SK-N-SH (cell line): Measurements from ENCODE around the gene FUT7. TPM values are rescaled to one million over a fixed set of nuclear protein-coding genes. Genes with fewer than 3 reads are reported as not detected.

Experiments used
- CTCF ChIA-PET: fragments of 300-600, 350-600 bp; formaldehyde crosslinking; extraction: SDS; loops from one replicate; lab custom pipeline; 2021; lab: Yijun Ruan, JAX
- POLR2A ChIA-PET: fragments of 350-600 bp; sonication (Branson Sonifier 250); formaldehyde crosslinking; extraction: SDS; loops from one replicate; lab custom pipeline; 2020; ENCODE audit warnings: antibody characterized with exemption, inconsistent platforms; lab: Yijun Ruan, JAX
- DNase-seq: peaks from one replicate; pipeline ENCODE4 v3.0.0; 2012
- H2AFZ ChIP-seq: fragments of 200-600 bp; sonication (generic); 2 replicates; pipeline ENCODE4 v1.8.1; 2016; ENCODE audit warnings: antibody characterized with exemption, mild to moderate bottlenecking, low read depth
- H3F3A ChIP-seq: fragments of 200-600 bp; sonication (generic); replicated peaks from 2 replicates; pipeline ENCODE3; 2016; ENCODE audit warnings: antibody characterized with exemption, mild to moderate bottlenecking; ENCODE audit not compliant: insufficient read depth
- H3K27ac ChIP-seq, 2 experiments: fragments of 200-500 bp in 1 of 2; fragments of 200-600 bp in 1 of 2; sonication (Bioruptor generic) in 1 of 2; sonication (generic), shearing (Covaris generic) in 1 of 2; 2 replicates each; pipeline versions ENCODE4 v1.5.1 to v1.6.1; 2014 to 2016; ENCODE audit warnings: low read depth in 2 of 2, inconsistent platforms in 1 of 2, low read length in 1 of 2, mild to moderate bottlenecking in 1 of 2, mixed read lengths in 1 of 2
- H3K27me3 ChIP-seq: fragments of 200-600 bp; sonication (generic), shearing (Covaris generic); 2 replicates; pipeline ENCODE4 v1.6.1; 2016; ENCODE audit warnings: mixed run types; ENCODE audit not compliant: insufficient read depth
- H3K36me3 ChIP-seq, 2 experiments: fragments of 200-500 bp in 1 of 2; fragments of 200-600 bp in 1 of 2; sonication (Bioruptor generic) in 1 of 2; sonication (generic) in 1 of 2; replicated peaks in 1 of 2; 2 replicates each; pipeline versions ENCODE3 to v1.5.1; 2014 to 2016; ENCODE audit warnings: low read length in 1 of 2, mild to moderate bottlenecking in 1 of 2; ENCODE audit not compliant: insufficient read depth in 2 of 2, control insufficient read depth in 1 of 2
- H3K4me1 ChIP-seq, 2 experiments: fragments of 200-500 bp in 1 of 2; fragments of 200-600 bp in 1 of 2; sonication (Bioruptor generic) in 1 of 2; sonication (generic), shearing (Covaris generic) in 1 of 2; 2 replicates each; pipeline versions ENCODE4 v1.5.1 to v1.6.1; 2014 to 2016; ENCODE audit warnings: low read depth in 1 of 2, low read length in 1 of 2, mixed run types in 1 of 2; ENCODE audit not compliant: insufficient read depth in 2 of 2, control insufficient read depth in 1 of 2
- H3K4me2 ChIP-seq: fragments of 200-600 bp; sonication (generic), shearing (Covaris generic); 2 replicates; pipeline ENCODE4 v1.6.1; 2017; ENCODE audit warnings: mixed run types
- H3K4me3 ChIP-seq, 2 experiments: fragments of 200-500 bp in 1 of 2; fragments of 200-600 bp in 1 of 2; sonication (Bioruptor generic) in 1 of 2; sonication (generic), shearing (Covaris generic) in 1 of 2; 2 replicates each; pipeline versions ENCODE4 v1.5.1 to v1.8.1; 2014 to 2016; ENCODE audit warnings: low read depth in 2 of 2, inconsistent platforms in 1 of 2, low read length in 1 of 2, mild to moderate bottlenecking in 1 of 2, mixed read lengths in 1 of 2, moderate library complexity in 1 of 2
- H3K79me2 ChIP-seq: fragments of 200-600 bp; sonication (generic); 2 replicates; pipeline ENCODE4 v1.8.1; 2017; ENCODE audit warnings: mild to moderate bottlenecking; ENCODE audit not compliant: insufficient read depth
- H3K9ac ChIP-seq: fragments of 200-600 bp; sonication (generic); 2 replicates; pipeline ENCODE4 v1.6.1; 2017; ENCODE audit warnings: mixed run types
- H3K9me2 ChIP-seq: fragments of 200-600 bp; sonication (generic); 2 replicates; pipeline ENCODE4 v1.6.1; 2017; ENCODE audit warnings: mixed run types
- H3K9me3 ChIP-seq: fragments of 200-600 bp; sonication (generic); 2 replicates; pipeline ENCODE4 v1.6.1; 2017; ENCODE audit warnings: mixed run types, mild to moderate bottlenecking, moderate library complexity
- H4K20me1 ChIP-seq: fragments of 200-600 bp; sonication (generic); 2 replicates; pipeline ENCODE4 v1.6.1; 2017; ENCODE audit warnings: mild to moderate bottlenecking, mixed run types; ENCODE audit not compliant: insufficient read depth
- ELF1 ChIP-seq: IDR thresholded peaks from 2 replicates; pipeline ENCODE4 v1.4.0; 2012
- EZH2phosphoT487 ChIP-seq: fragments of 200-600 bp; sonication (generic); IDR thresholded peaks from 2 replicates; pipeline ENCODE4 v1.6.1; 2017; ENCODE audit warnings: low read depth, mixed run types, mild to moderate bottlenecking, antibody characterized with exemption, moderate library complexity, borderline replicate concordance
- FOSL2 ChIP-seq: IDR thresholded peaks from 2 replicates; pipeline ENCODE4 v1.4.0; 2012; ENCODE audit warnings: low read depth, mild to moderate bottlenecking, moderate library complexity, borderline replicate concordance
- FOXJ3 ChIP-seq: sonication (generic); formaldehyde crosslinking; IDR thresholded peaks from 2 replicates; pipeline ENCODE4 v1.5.1; 2020; ENCODE audit warnings: mild to moderate bottlenecking, missing genetic modification reagents
- GABPA ChIP-seq: IDR thresholded peaks from 2 replicates; pipeline ENCODE4 v1.4.0; 2012; ENCODE audit warnings: low read depth, mild to moderate bottlenecking
- GATA2 ChIP-seq: sonication (generic); formaldehyde crosslinking; IDR thresholded peaks from 2 replicates; pipeline ENCODE4 v1.5.0; 2020; ENCODE audit warnings: mild to moderate bottlenecking, missing genetic modification reagents
- MXI1 ChIP-seq: IDR thresholded peaks from 2 replicates; pipeline ENCODE4 v1.6.1; 2012; ENCODE audit warnings: mild to moderate bottlenecking, low read depth, low read length, improper control_type of control experiment
- NFIC ChIP-seq: IDR thresholded peaks from 2 replicates; pipeline ENCODE4 v1.4.0; 2012; ENCODE audit warnings: borderline replicate concordance
- POLR2AphosphoS5 ChIP-seq: IDR thresholded peaks from 2 replicates; pipeline ENCODE4 v1.6.1; 2012; ENCODE audit warnings: low read depth, low read length
- RAD21 ChIP-seq: IDR thresholded peaks from 2 replicates; pipeline ENCODE4 v1.6.1; 2012; ENCODE audit warnings: mild to moderate bottlenecking, low read length
- RCOR1 ChIP-seq: fragments of 150-350 bp; IDR thresholded peaks from 2 replicates; pipeline ENCODE4 v1.6.1; 2017; ENCODE audit warnings: antibody characterized with exemption, low read length
- SIN3A ChIP-seq: IDR thresholded peaks from 2 replicates; pipeline ENCODE4 v1.6.1; 2012; ENCODE audit warnings: low read depth, mild to moderate bottlenecking, low read length, moderate library complexity, borderline replicate concordance
- SMC3 ChIP-seq: IDR thresholded peaks from 2 replicates; pipeline ENCODE4 v1.6.1; 2012; ENCODE audit warnings: low read depth, low read length, improper control_type of control experiment
- TAF1 ChIP-seq: IDR thresholded peaks from 2 replicates; pipeline ENCODE4 v1.6.1; 2012; ENCODE audit warnings: low read depth, mild to moderate bottlenecking, low read length, moderate library complexity, borderline replicate concordance
- TCF12 ChIP-seq: IDR thresholded peaks from 2 replicates; pipeline ENCODE4 v1.4.0; 2012
- USF2 ChIP-seq: fragments of 150-350 bp; IDR thresholded peaks from 2 replicates; pipeline ENCODE4 v1.6.1; 2017; ENCODE audit warnings: antibody characterized with exemption, low read length, low read depth, borderline replicate concordance
- YY1 ChIP-seq: IDR thresholded peaks from 2 replicates; pipeline ENCODE4 v1.4.0; 2012; ENCODE audit warnings: low read depth, mild to moderate bottlenecking
- ZBTB33 ChIP-seq: IDR thresholded peaks from 2 replicates; pipeline ENCODE4 v1.4.0; 2012; ENCODE audit warnings: low read depth, borderline replicate concordance
- WGBS: methylation state at CpG from one replicate; pipeline ENCODE4 v1.1.6; 2017; ENCODE audit warnings: low lambda C conversion rate; 5-methylcytosine and 5-hydroxymethylcytosine counted together
- polyA plus RNA-seq, 3 experiments: library from polyadenylated mRNA; depleted of rRNA; stranded (reverse); fragments of >200 nt; gene quantifications; 2 replicates each; pipeline ENCODE4 v1.2.3, GENCODE V29; 2012

Gene FUT7
- polyA plus RNA-seq, 1 of the 3 experiments (the other 2 are of a cell fraction): not detected

GRCh38 chr9:137011156-137011555, 20.7 kb downstream of the FUT7 start:
- ChIA-PET POLR2A (no interaction called here), CTCF (interaction anchor here (1.1 to 2.2 kb wide), 3 partner anchors 18 to 63 kb away, joined by 3 to 10 read pairs (median 3); no protein-coding TSS in a partner anchor)
- no peaks in the 10 kb centered on the region for H3K27me3 ChIP-seq
- WGBS: 97% methylated on average over 24 of the region's 24 CpGs
- no peaks in the 10 kb centered on the region for H3K79me2 ChIP-seq
- H3K4me3 ChIP-seq: no peak overlapping the region
- H3K4me1 ChIP-seq: no peaks in the 10 kb centered on the region
- H3K9me2 ChIP-seq: no peaks in the 10 kb centered on the region
- no peaks in the 10 kb centered on the region for H3K9me3 ChIP-seq
- H2AFZ ChIP-seq: no peak overlapping the region
- H3K9ac ChIP-seq: no peak overlapping the region
- H3K27ac ChIP-seq: no peak overlapping the region
- TF ChIP-seq TAF1: no peak
- no peak for TF ChIP-seq RCOR1
- TF ChIP-seq POLR2AphosphoS5: no peak
- TF ChIP-seq MXI1: no peak
- TF ChIP-seq SIN3A: no peak
- no peak for TF ChIP-seq ZBTB33
- TF ChIP-seq GATA2 (CRISPR knock-in tag): no peak
- no peak for TF ChIP-seq YY1
- no peak for TF ChIP-seq NFIC
- TF ChIP-seq FOSL2: no peak
- TF ChIP-seq RAD21: no peak
- no peak for TF ChIP-seq SMC3
- TF ChIP-seq ELF1: no peak
- no peak for TF ChIP-seq TCF12
- TF ChIP-seq EZH2phosphoT487: no peak
- no peak for TF ChIP-seq FOXJ3 (CRISPR knock-in tag)
- TF ChIP-seq USF2: no peak
- TF ChIP-seq GABPA: no peak
- peaks cover 0 to 15% of the 10 kb centered on the region in 2 experiments for H3K36me3 ChIP-seq
- DNase-seq: no peak
- H4K20me1 ChIP-seq: no peaks in the 10 kb centered on the region
- no peaks in the 10 kb centered on the region for H3F3A ChIP-seq
- no peak overlapping the region for H3K4me2 ChIP-seq
